Glutamatergic neuron (in vitro differentiated cells): ENCODE data around the gene AMPD3. TPM values are rescaled to one million over a fixed set of nuclear protein-coding genes. Genes with fewer than 3 reads are reported as not detected.

Experiments
- DNase-seq: peaks from one replicate; pipeline ENCODE4 v3.0.0; 2022
- H3K27ac Mint-ChIP-seq: one replicate; pipeline ENCODE4 v1.8.0; 2020; ENCODE audit warnings: mild to moderate bottlenecking, mixed read lengths, inconsistent platforms; ENCODE audit not compliant: unreplicated experiment
- H3K27me3 Mint-ChIP-seq: one replicate; pipeline ENCODE4 v1.8.0; 2020; ENCODE audit warnings: mild to moderate bottlenecking, moderate library complexity, mixed read lengths, inconsistent platforms; ENCODE audit not compliant: unreplicated experiment
- H3K36me3 Mint-ChIP-seq: one replicate; pipeline ENCODE4 v1.8.0; 2020; ENCODE audit warnings: mild to moderate bottlenecking, mixed read lengths, inconsistent platforms; ENCODE audit not compliant: unreplicated experiment
- H3K4me1 Mint-ChIP-seq: one replicate; pipeline ENCODE4 v1.8.0; 2020; ENCODE audit warnings: mild to moderate bottlenecking, low read depth, mixed read lengths, inconsistent platforms; ENCODE audit not compliant: unreplicated experiment
- H3K4me3 Mint-ChIP-seq: one replicate; pipeline ENCODE4 v1.8.0; 2020; ENCODE audit warnings: mild to moderate bottlenecking, mixed read lengths, inconsistent platforms; ENCODE audit not compliant: unreplicated experiment
- H3K9me3 Mint-ChIP-seq: one replicate; pipeline ENCODE4 v1.8.0; 2020; ENCODE audit warnings: mild to moderate bottlenecking, moderate library complexity, mixed read lengths, inconsistent platforms; ENCODE audit not compliant: unreplicated experiment
- CTCF ChIP-seq: fragments of 200-600 bp; sonication (generic); IDR thresholded peaks from one replicate; pipeline ENCODE4 v1.5.0; 2021; ENCODE audit not compliant: partially characterized antibody, unreplicated experiment
- total RNA-seq: library from RNA; stranded (reverse); fragmentation: NEBNext Ultra II Directional; extraction: Animal tissue kit (Norgen Biotek cat#: 25700); gene quantifications from one replicate; pipeline ENCODE4 v1.2.1, GENCODE V29; 2021; ENCODE audit not compliant: unreplicated experiment

Gene AMPD3
- total RNA-seq, 1 donor from 2014 or later, result 0.44 TPM

- H3K9me3 Mint-ChIP-seq, result no peaks in the 10 kb centered on the region
- TF ChIP-seq CTCF, result no peak
These were observed 74.2 kb downstream of the AMPD3 start for GRCh38 chr11:10529279-10529678.

GRCh38 chr11:10532526-10532925 is 77.5 kb downstream of the AMPD3 start:
- Mint-ChIP-seq H3K27me3 (no peaks in the 10 kb centered on the region), H3K36me3 (no peaks in the 10 kb centered on the region), H3K27ac (no peak overlapping the region), H3K4me3 (no peak overlapping the region), H3K4me1 (no peaks in the 10 kb centered on the region), H3K9me3 (no peaks in the 10 kb centered on the region)
- no peak for DNase-seq
- TF ChIP-seq CTCF, result no peak

More at GRCh38 chr11:10529279-10529678, 74.2 kb downstream of the AMPD3 start:
- DNase-seq, result no peak
- Mint-ChIP-seq H3K36me3 (no peaks in the 10 kb centered on the region), H3K4me1 (no peaks in the 10 kb centered on the region), H3K27ac (no peak overlapping the region), H3K27me3 (no peaks in the 10 kb centered on the region), H3K4me3 (no peak overlapping the region)

- TF ChIP-seq CTCF, result no peak
- Mint-ChIP-seq H3K27me3 (no peaks in the 10 kb centered on the region), H3K4me3 (no peak overlapping the region), H3K4me1 (no peaks in the 10 kb centered on the region), H3K27ac (no peak overlapping the region), H3K36me3 (no peaks in the 10 kb centered on the region), H3K9me3 (no peaks in the 10 kb centered on the region)
- no peak for DNase-seq
These were observed 78.3 kb downstream of the AMPD3 start for GRCh38 chr11:10533323-10533722.

GRCh38 chr11:10534316-10534715 is 79.3 kb downstream of the AMPD3 start:
- no peak overlapping the region for H3K27ac Mint-ChIP-seq
- H3K9me3 Mint-ChIP-seq, result no peaks in the 10 kb centered on the region
- no peak for TF ChIP-seq CTCF
- H3K36me3 Mint-ChIP-seq, result no peaks in the 10 kb centered on the region
- no peaks in the 10 kb centered on the region for H3K27me3 Mint-ChIP-seq
- no peaks in the 10 kb centered on the region for H3K4me1 Mint-ChIP-seq
- no peak for DNase-seq
- no peak overlapping the region for H3K4me3 Mint-ChIP-seq

- no peaks in the 10 kb centered on the region for H3K27me3 Mint-ChIP-seq
- no peak overlapping the region for H3K4me3 Mint-ChIP-seq
- TF ChIP-seq CTCF, result no peak
- no peak for DNase-seq
- H3K9me3 Mint-ChIP-seq, result peaks cover 6% of the 10 kb centered on the region
- peaks cover 8% of the 10 kb centered on the region for H3K4me1 Mint-ChIP-seq
- no peaks in the 10 kb centered on the region for H3K36me3 Mint-ChIP-seq
- H3K27ac Mint-ChIP-seq, result no peak overlapping the region
These were observed 82.5 kb downstream of the AMPD3 start for GRCh38 chr11:10537600-10537999.
